ENCODE measurements around the gene ALDH5A1.

ALDH5A1 gene

DNA sequence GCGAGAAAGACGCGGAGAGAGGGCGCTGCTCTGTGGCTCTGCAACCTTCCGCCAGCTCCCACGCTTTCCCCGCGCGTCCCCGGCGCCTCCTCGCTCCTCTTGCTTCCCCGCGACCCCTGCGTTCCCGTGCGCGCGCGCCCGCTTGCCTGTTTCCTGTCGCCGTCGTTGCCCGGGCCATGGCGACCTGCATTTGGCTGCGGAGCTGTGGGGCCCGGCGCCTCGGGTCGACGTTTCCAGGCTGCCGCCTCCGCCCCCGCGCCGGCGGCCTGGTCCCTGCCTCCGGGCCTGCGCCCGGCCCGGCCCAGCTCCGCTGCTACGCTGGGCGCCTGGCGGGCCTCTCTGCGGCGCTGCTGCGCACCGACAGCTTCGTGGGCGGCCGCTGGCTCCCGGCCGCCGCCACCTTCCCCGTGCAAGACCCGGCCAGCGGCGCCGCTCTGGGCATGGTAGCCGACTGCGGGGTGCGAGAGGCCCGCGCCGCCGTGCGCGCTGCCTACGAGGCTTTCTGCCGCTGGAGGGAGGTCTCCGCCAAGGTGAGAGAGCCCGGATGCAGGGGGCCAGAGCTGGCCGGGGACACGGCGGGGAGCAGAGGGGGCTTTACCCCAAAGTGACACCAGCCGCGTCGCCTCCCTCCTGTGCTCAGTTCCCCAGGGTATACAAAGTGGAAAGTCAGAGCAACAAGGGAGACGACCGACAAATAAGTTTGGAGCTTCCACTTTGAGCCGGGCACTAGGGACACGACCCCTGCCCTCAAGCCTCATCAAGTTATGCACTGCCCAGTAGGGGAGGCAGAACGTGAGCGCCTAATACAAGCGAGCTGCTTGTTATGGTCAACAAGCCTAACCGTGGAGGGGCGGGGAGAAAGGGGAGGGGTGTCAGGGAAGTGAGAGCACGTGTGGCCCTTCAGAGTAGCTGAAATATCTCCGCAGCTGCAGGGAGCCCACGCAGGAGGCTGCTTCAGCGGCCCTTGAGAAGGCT is at the start of gene ALDH5A1:
Gene ALDH5A1 (plus strand): TSS at position 149 of the 975 bp plus-strand sequence. CDS start 28 bp downstream, at position 177.
- TF ChIP-seq POLR2A (IDR thresholded peaks at IDR 0.05; ENCODE audit: low read length) (peak; percentile 48), GATA1 (IDR thresholded peaks at IDR 0.05; ENCODE audit: low read depth, low read length) (no peak)

DNA sequence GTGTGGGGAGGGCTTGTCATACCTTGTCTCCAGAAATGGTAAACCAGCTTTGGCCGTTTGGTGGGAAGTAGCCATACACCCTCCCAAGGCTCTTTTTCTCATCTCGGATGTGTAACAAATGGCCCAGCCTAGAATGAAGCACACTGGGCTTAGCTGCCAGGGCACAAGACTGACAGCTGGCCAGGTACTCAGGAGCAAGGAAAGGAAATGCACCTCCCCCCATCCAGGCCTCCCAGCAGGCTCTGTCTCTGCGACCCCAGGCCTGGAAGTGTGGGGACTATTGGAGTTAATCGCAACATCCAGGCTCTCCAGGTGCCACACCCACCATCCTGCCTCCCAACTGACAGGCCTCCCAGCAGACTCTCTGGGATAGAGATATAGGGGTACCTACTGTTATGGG is 49.1 kb upstream of the ALDH5A1 start:
- DNase-seq: no peak
- no peak for TF ChIP-seq POLR2A (IDR thresholded peaks at IDR 0.05; ENCODE audit: low read length)

More for the DNA sequence above, at the start of gene ALDH5A1:
- peak; percentile 85 to 88 for DNase-seq

DNA sequence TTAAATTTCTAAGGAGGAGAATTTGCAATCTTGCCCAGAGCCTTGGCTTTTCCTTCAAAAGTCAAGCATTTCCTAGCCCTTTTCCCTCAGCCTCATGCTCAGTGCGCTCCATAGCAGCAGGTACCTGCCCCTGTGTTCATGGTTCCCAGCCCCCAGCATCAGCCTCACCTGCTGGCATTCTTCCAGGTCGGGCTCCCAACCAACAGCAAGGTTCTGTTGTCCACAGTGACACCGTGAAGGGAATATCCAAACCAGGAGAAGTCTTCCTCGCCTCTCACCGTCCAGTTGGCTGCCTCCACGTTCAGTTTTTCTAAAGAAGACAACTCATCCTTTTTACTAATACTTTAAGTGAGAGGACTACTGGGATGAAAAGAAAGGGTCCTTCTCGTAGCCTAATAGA is 48.1 kb upstream of the ALDH5A1 start:
- DNase-seq: no peak
- TF ChIP-seq GATA1 (IDR thresholded peaks at IDR 0.05; ENCODE audit: low read depth, low read length) (no peak), POLR2A (IDR thresholded peaks at IDR 0.05; ENCODE audit: low read length) (no peak)

- no peak for TF ChIP-seq POLR2A (IDR thresholded peaks at IDR 0.05; ENCODE audit: low read length)
- TF ChIP-seq GATA1 (IDR thresholded peaks at IDR 0.05; ENCODE audit: low read depth, low read length): no peak
Measured at GRCh38 chr6:24448396-24448795, 46.4 kb upstream of the ALDH5A1 start.

DNA sequence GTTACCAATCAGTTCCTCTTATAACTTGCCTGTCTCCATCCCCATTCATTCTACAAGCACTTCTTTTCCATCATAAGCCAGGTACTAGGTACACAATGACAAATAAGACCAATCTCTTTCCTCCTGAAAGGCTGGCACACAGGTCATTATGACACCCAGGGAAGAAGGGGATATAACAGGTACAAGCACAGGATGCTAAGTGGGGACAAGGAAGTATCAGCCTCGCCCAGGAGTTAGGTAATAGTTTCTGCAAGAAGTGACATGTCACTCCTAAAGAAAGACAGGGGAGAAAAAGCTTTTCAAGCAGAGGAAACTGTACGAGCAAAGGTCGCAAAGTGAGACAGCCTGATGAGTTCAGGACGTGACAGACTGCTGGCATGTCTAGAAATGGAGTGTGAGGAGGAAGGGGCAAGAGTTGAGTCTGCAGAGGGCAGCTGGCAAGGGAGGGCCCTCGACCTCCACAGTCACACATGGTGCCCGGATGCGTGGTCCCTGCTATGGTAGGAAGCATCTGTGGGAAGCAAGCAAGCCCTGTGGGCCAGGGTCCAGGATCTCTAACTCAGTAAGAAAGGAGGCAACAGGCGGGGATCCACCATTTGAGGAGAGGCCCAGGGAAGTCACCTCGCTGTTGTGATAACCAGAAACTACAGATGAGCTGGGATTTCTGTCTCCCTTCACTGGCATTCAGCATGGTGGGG is 45.8 kb upstream of the ALDH5A1 start:
- no peak for DNase-seq
- TF ChIP-seq GATA1 (IDR thresholded peaks at IDR 0.05; ENCODE audit: low read depth, low read length) (no peak), POLR2A (IDR thresholded peaks at IDR 0.05; ENCODE audit: low read length) (no peak)

More at GRCh38 chr6:24448396-24448795, 46.4 kb upstream of the ALDH5A1 start:
- no peak for DNase-seq

GRCh38 chr6:24451581-24452388 is 43.0 kb upstream of the ALDH5A1 start:
- TF ChIP-seq GATA1 (IDR thresholded peaks at IDR 0.05; ENCODE audit: low read depth, low read length) (no peak), POLR2A (IDR thresholded peaks at IDR 0.05; ENCODE audit: low read length) (no peak)
- DNase-seq: peak; percentile 81 to 93

GRCh38 chr6:24453921-24454320 is 40.8 kb upstream of the ALDH5A1 start:
- TF ChIP-seq GATA1 (IDR thresholded peaks at IDR 0.05; ENCODE audit: low read depth, low read length) (no peak), POLR2A (IDR thresholded peaks at IDR 0.05; ENCODE audit: low read length) (no peak)
- no peak for DNase-seq

DNA sequence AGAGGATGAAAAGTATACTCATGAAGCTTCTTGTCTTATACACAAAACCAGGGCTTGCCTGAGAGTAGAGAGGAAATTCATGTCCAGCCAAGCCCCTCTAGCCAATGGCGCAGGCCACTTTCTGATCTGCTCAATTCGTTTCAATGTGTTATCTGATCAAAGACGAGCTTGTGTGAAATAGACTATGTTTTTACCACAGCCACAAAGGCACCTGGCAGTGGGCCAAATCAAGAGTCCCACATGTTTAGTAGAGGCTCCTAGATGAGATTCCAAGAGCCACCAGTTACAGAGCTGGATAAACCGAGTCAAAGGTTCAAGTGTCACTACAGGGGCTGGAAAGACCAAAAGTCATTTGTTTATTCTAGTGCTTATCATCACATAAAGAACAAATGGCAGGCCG is 40.3 kb upstream of the ALDH5A1 start:
- DNase-seq: peak; percentile 34 to 39
- TF ChIP-seq GATA1 (IDR thresholded peaks at IDR 0.05; ENCODE audit: low read depth, low read length) (no peak), POLR2A (IDR thresholded peaks at IDR 0.05; ENCODE audit: low read length) (no peak)

- DNase-seq: no peak
- TF ChIP-seq POLR2A (IDR thresholded peaks at IDR 0.05; ENCODE audit: low read length) (no peak), GATA1 (IDR thresholded peaks at IDR 0.05; ENCODE audit: low read depth, low read length) (no peak)
Measured at GRCh38 chr6:24455061-24455460, 39.7 kb upstream of the ALDH5A1 start.

- DNase-seq: no peak
- no peak for TF ChIP-seq GATA1 (IDR thresholded peaks at IDR 0.05; ENCODE audit: low read depth, low read length)
- no peak for TF ChIP-seq POLR2A (IDR thresholded peaks at IDR 0.05; ENCODE audit: low read length)
Measured at GRCh38 chr6:24458134-24458533, 36.6 kb upstream of the ALDH5A1 start.

- DNase-seq: no peak
Measured at GRCh38 chr6:24458941-24459340, 35.8 kb upstream of the ALDH5A1 start.

DNA sequence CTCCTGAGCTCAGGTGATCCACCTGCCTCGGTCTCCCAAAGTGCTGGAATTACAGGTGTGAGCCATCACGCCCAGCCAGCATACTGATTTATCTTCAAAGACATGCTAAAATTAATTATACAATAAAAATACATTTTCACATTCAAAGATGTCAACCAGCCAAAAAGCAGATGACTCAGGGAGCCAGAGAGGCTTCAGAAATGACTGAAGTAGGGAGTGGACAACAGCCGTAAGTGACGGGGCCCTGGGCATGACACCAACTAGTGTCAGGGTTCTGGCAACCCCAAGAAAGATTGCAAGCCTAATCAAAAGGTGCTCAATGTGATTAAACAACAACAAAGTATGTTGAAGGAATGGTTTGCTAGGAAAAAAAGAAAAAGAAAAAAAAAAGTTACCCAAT is 33.8 kb upstream of the ALDH5A1 start:
- TF ChIP-seq GATA1 (IDR thresholded peaks at IDR 0.05; ENCODE audit: low read depth, low read length) (no peak), POLR2A (IDR thresholded peaks at IDR 0.05; ENCODE audit: low read length) (no peak)
- no peak for DNase-seq

More at GRCh38 chr6:24458941-24459340, 35.8 kb upstream of the ALDH5A1 start:
- TF ChIP-seq POLR2A (IDR thresholded peaks at IDR 0.05; ENCODE audit: low read length) (no peak), GATA1 (IDR thresholded peaks at IDR 0.05; ENCODE audit: low read depth, low read length) (no peak)

GRCh38 chr6:24464253-24465038 is 30.3 kb upstream of the ALDH5A1 start:
- no peak for DNase-seq

More at GRCh38 chr6:24464253-24465038, 30.3 kb upstream of the ALDH5A1 start:
- TF ChIP-seq GATA1 (IDR thresholded peaks at IDR 0.05; ENCODE audit: low read depth, low read length) (no peak), POLR2A (IDR thresholded peaks at IDR 0.05; ENCODE audit: low read length) (no peak)

Data from erythroblast (primary cell).